HG03354 (cell line): ENCODE results near the gene COL16A1.

Experiments
- ATAC-seq: cut with Tn5 transposase; IDR thresholded peaks from one replicate; pipeline ENCODE4 v1.9.1; 2021; ENCODE audit warnings: mild to moderate bottlenecking; ENCODE audit not compliant: unreplicated experiment, poor library complexity, severe bottlenecking

The COL16A1 gene

GRCh38 chr1:31690921-31691320 lies 12.9 kb downstream of the COL16A1 start:
- ATAC-seq = no peak

GRCh38 chr1:31689854-31690253 lies 14.0 kb downstream of the COL16A1 start:
- ATAC-seq = no peak

DNA sequence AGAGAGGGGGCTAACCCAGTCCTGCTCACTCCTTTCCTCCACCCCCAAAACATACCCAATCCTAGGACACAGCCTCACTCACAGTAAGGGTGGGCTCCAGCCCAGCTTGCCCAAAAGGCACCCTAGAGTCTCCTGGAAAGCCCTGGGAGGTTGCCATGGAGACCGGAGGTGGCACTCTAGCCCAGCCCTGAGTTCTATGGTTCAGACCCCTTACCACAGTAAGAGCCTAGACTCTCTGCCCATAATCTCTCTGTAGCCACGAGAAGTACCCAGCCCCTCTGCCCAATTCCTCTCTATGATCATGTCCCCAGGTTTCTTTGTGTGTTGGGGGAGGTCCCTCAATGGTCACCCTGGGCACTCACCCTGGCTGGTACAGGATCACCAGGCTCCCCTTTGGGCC lies 14.4 kb downstream of the COL16A1 start:
- no peak for ATAC-seq

DNA sequence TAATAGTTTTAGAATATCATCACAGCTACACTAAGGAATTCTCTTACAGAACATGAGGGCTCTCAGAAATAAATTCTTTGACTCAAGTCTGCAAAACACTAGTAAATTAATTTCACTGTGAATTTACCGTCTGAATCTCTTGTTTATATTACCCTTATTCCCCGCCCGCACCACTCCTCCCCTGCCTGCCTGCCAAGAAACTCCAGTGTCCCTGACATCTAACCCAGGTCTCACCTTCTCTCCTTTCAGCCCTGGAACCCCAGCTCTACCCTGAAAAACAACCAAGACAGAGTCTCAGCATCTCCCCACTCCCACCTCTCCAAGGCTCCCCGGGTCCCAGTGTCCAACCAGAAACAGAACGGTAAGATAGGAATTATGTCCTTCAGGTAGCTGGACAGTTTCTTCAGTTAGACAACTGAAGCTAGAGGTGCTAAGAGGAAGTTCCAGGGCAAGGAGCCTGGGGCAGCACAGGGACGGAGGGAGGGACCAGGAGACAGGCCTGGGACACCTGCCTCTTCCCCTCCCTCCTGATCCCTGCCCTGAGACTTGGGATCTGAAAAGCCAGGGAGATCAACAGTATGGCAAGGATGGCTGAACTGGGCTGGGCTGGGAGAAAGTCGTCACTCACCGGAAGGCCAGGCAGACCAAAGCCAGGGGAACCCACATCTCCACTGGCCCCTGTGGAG lies 15.4 kb downstream of the COL16A1 start:
- ATAC-seq = no peak

- ATAC-seq = no peak
Measured at GRCh38 chr1:31687601-31688000, 16.2 kb downstream of the COL16A1 start.

- no peak for ATAC-seq
Measured at GRCh38 chr1:31685795-31686194, 18.0 kb downstream of the COL16A1 start.

- no peak for ATAC-seq
Measured at GRCh38 chr1:31683997-31684396, 19.8 kb downstream of the COL16A1 start.

GRCh38 chr1:31681415-31681814 lies 22.4 kb downstream of the COL16A1 start:
- no peak for ATAC-seq

DNA sequence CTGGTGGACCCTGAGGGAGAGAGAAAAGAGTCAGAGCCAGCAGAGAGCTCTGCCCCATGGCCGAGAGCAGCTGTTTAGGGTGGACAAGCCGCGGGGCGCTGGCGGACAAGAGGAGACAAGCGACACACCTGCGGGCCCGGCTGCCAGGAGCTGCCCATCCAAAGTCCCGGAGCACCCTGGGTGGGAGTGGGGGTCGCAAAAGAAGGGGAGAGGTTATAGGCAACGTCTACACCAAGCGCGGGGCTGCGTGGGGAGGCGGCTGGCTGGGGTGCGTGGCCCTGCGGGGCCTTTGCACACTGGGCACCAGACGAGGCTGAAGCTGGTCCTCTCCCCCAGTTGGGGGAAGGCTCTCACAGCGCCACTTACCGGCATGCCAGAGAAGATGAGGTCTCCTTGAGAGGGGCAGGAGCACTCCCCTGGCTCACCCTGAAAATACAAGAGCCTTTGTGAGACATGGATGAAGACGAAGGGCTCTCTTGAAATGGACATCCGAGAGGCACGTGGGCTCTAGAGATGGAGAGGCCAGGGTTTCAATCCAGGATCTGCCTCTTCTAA lies 24.1 kb downstream of the COL16A1 start:
- no peak for ATAC-seq

DNA sequence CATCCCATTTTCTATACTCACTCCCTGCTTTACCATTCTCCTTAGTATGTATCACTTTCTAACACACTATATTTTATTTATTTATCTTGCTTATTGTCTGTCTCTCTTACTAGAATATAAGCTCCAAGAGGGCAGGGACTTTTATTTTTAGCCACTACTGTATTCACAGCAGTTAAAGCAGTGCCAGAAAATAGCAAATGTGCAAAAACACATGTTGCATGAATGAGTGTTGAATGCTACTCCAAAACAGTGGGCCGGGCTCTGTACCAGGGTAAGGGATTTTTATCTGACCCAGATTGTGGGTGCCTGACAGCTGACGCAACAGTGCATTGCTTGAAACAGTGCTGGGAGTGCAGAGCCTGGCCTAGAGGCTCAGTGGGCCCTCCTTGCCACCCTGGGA lies 24.7 kb downstream of the COL16A1 start:
- ATAC-seq = no peak

DNA sequence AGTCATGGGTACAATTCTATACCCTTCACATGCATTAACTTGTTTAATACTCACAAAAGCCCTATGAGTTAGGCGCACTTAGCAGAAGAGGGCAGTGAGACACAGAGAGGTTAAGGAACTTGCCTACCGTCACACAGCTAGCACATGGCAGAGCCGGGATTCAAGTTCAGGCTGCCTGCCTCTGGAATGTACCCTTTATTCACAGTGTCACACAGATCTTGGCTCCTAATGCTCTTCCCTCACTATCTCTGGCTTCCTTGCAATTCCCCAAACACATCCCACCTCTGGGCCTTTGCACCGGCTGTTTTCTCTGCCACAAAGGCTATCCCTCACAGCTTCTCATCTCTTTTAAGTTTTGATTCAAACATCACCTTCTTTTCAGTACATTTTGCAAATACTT lies 25.1 kb downstream of the COL16A1 start:
- ATAC-seq = no peak

GRCh38 chr1:31677949-31678348 lies 25.9 kb downstream of the COL16A1 start:
- ATAC-seq = no peak

GRCh38 chr1:31677401-31677800 lies 26.4 kb downstream of the COL16A1 start:
- ATAC-seq = no peak

- ATAC-seq = no peak
Measured at GRCh38 chr1:31675756-31676155, 28.1 kb downstream of the COL16A1 start.

DNA sequence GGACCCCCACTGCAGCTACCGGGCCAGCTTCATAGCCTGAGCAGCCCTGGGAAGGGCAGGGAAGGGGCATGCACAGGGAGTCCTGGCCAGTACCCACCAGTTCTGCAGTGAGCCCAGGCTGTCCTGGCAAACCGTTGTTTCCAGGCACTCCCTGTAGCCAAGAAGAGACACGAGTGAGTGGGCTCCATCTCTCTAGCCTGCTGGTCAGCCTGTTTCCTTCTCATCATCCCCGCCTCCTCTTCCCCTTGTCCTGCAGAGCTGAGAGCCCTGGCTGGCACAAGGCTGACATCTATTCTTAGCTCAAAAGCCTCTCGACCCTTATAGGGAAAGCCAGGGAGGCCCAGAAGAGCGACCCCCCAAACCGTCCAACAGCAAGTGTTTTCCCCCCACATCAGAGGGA lies 28.7 kb downstream of the COL16A1 start:
- no peak for ATAC-seq

- ATAC-seq = no peak
Measured at GRCh38 chr1:31674626-31675025, 29.2 kb downstream of the COL16A1 start.

GRCh38 chr1:31673433-31673832 lies 30.4 kb downstream of the COL16A1 start:
- no peak for ATAC-seq

DNA sequence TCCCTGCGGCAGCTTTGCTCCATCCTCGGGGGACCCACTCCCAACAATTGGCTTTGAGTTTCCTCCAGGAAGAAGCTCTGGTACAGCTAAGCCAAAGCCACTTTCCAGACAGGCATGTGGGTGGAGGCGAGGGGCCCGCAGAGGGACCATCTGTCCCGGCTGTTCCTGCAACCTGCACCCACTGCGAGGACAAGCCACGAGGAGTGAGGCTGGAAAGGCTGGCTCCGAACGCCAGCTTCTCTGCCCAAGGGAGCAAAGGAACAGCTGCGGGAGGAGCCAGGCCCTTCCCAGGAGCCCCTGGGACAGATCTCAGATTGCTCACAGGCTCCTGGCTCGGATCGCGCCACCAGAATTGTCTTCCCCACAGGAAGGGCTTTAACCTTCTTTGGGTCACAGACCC lies 30.8 kb downstream of the COL16A1 start:
- no peak for ATAC-seq

DNA sequence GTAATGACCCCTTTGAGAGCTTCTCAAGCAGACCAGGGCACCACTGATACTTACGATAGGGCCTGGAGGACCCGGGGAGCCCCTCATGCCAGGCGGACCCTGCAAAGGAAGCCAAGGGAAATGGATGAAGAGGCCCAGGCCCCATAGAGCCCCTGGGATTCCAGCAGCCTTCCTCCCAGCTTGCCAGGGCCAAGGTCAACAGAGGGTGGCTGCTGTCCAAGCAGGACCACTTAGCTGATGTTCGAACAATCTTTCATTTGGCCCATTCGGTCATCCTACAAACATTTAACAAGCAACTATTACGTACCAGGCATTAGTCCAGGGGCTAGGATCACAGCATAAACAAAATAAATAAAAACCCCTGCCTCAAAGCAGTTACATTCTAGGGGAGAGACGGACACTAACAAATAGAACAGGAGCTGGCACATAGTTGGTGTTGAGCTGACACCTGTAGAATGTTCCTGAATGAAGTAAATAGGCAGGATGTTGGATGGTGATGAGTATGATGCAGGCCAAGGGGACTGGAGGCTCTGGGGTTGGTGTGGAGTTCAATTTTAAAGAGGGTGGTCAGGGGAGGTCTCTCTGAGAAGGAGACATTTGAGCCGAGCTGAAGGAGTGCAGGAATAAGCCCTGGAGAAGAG lies 32.1 kb downstream of the COL16A1 start:
- no peak for ATAC-seq

DNA sequence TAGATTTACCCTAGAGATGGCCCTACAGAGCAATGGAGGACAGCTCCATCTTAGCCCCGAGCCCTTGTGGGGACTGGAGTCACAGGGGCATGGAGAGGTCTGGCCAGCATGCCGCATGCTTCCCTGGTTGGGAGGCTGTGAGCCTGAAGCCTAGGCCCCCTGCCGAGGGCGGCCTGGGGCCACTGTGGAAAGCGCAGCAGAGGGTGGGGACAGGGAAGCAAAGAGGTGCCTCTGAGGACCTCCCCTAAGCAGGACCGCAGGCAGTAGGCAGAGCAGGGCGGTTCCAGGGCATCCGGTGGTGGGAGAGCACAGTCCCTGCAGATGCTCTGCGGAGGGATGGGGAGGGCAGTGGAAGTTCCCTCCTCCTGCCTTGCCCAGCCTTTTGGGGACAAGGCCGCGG lies 32.7 kb downstream of the COL16A1 start:
- ATAC-seq = no peak

- no peak for ATAC-seq
Measured at GRCh38 chr1:31670593-31670964, 33.2 kb downstream of the COL16A1 start.
